Left renal pelvis (tissue), 4 donors: Measurements from ENCODE around the gene CD274. TPM values are rescaled to one million over a fixed set of nuclear protein-coding genes. Genes with fewer than 3 reads are reported as not detected.

Source experiments
- polyA plus RNA-seq, 4 donors: library from polyadenylated mRNA; unstranded; fragments of 120-200 nt; gene quantifications; one replicate each; pipeline ENCODE4 v1.2.1, GENCODE V29; 2013; ENCODE audit not compliant: insufficient read length in 4 of 4

Gene CD274
- polyA plus RNA-seq, 4 donors: 0.39 to 1.4 (median 0.85) TPM

Other genes starting within 250 kb of the CD274 start
- not detected for gene INSL4, start 219.1 kb upstream of the CD274 start, polyA plus RNA-seq
- gene RLN2, start 145.8 kb upstream of the CD274 start, polyA plus RNA-seq: 1 to 10 TPM in 3 of 4 donors, not detected in 1; 2.8 to 4.3 (median 3.2) TPM
- under 1 TPM in 3 of 4 donors, not detected in 1; 0.37 to 0.96 (median 0.75) TPM for gene RLN1, start 110.7 kb upstream of the CD274 start, polyA plus RNA-seq
- gene PLGRKT, start 12.6 kb upstream of the CD274 start, polyA plus RNA-seq: 10 to 100 TPM; 30.7 to 39.2 (median 37.7) TPM
- under 1 TPM in 3 of 4 donors, not detected in 1; 0.13 to 0.37 (median 0.27) TPM for gene PDCD1LG2, start 60.0 kb downstream of the CD274 start, polyA plus RNA-seq
- gene RIC1, start 178.6 kb downstream of the CD274 start, polyA plus RNA-seq: 10 to 100 TPM; 28.6 to 36.0 (median 30.8) TPM